Endothelial cell of umbilical vein (primary cell): Measurements from ENCODE around the gene POLE.

Experiments used
- EZH2 ChIP-seq: IDR thresholded peaks from 2 replicates; pipeline ENCODE4 v1.6.1; 2012; ENCODE audit warnings: borderline replicate concordance, low read depth, mild to moderate bottlenecking, moderate library complexity, low read length, inconsistent platforms; ENCODE audit not compliant: severe bottlenecking
- FOS ChIP-seq: IDR thresholded peaks from 2 replicates; pipeline ENCODE4 v1.6.1; 2011; ENCODE audit warnings: mild to moderate bottlenecking, low read length, moderate library complexity, borderline replicate concordance; ENCODE audit not compliant: insufficient read depth
- GATA2 ChIP-seq: IDR thresholded peaks from 2 replicates; pipeline ENCODE4 v1.7.0; 2011; ENCODE audit warnings: low read depth, mild to moderate bottlenecking, moderate library complexity, mixed read lengths, low read length; ENCODE audit not compliant: insufficient read length, insufficient read depth
- JUN ChIP-seq: IDR thresholded peaks from 2 replicates; pipeline ENCODE4 v1.6.1; 2011; ENCODE audit warnings: borderline replicate concordance, low read depth; ENCODE audit not compliant: insufficient read length, insufficient read depth
- MYC ChIP-seq: IDR thresholded peaks from one replicate; pipeline ENCODE4 v1.6.1; 2011; ENCODE audit warnings: mild to moderate bottlenecking, low read depth, low read length
- POLR2A ChIP-seq: IDR thresholded peaks from 2 replicates; pipeline ENCODE4 v1.6.1; 2012; ENCODE audit warnings: low read depth, mild to moderate bottlenecking, control low read depth, low read length
- POLR2AphosphoS5 ChIP-seq: IDR thresholded peaks from 2 replicates; pipeline ENCODE4 v1.6.1; 2012; ENCODE audit warnings: low read depth, mild to moderate bottlenecking, control low read depth, low read length, moderate library complexity; ENCODE audit not compliant: insufficient read depth
- TF ChIP-seq, protein P1 (sequence below), 2 donors: IDR thresholded peaks; 1 replicate in 1 of 2; 2 replicates in 1 of 2; pipeline ENCODE4 v1.5.1; 2011; ENCODE audit warnings: low read length in 2 of 2, mild to moderate bottlenecking in 2 of 2, moderate library complexity in 2 of 2, control low read depth in 1 of 2, inconsistent platforms in 1 of 2, low read depth in 1 of 2; ENCODE audit not compliant: insufficient read depth in 1 of 2; ENCODE audit errors: extremely low read depth in 1 of 2
- TF ChIP-seq, protein P2 (sequence below): IDR thresholded peaks from 2 replicates; pipeline ENCODE4 v1.6.1; 2011; ENCODE audit not compliant: insufficient read depth, insufficient read length

DNA sequence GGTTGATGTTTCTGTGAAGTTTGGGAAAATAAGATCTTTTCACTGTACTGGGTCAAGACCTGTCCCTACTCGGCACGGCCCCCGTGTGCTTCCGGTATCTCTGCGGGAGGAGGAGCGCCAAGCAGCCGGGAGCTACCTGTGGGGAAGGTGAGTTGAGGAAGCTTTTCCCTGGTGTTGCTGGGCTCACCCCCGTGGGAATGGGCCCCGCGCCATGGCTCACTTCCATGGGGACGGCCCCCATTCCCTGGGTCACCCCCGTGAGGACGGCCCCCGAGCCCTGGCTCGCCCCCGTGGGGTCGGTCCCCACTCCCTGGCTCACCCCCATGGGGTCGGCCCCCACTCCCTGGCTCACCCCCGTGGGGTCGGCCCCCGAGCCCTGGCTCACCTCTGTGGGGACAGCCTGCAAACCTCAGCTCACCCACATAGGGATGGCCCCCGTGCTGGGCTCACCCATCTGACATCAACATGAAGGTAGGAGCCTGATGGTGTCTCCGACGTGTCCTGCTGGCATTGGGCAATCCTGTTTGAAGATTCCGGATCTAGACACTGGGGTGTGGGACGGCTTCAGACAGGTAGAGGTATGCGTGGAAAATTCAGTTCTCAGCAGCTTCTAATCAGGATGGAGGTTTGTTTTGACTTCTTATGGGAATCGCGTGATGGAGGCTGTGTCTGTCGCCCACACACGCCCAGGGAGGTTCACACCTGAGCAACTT lies 85.8 kb downstream of the POLE start:
- TF ChIP-seq POLR2AphosphoS5 (no peak), MYC (no peak), POLR2A (no peak), EZH2 (no peak), JUN (no peak), GATA2 (no peak), FOS (no peak)
- TF ChIP-seq, protein P1, sequence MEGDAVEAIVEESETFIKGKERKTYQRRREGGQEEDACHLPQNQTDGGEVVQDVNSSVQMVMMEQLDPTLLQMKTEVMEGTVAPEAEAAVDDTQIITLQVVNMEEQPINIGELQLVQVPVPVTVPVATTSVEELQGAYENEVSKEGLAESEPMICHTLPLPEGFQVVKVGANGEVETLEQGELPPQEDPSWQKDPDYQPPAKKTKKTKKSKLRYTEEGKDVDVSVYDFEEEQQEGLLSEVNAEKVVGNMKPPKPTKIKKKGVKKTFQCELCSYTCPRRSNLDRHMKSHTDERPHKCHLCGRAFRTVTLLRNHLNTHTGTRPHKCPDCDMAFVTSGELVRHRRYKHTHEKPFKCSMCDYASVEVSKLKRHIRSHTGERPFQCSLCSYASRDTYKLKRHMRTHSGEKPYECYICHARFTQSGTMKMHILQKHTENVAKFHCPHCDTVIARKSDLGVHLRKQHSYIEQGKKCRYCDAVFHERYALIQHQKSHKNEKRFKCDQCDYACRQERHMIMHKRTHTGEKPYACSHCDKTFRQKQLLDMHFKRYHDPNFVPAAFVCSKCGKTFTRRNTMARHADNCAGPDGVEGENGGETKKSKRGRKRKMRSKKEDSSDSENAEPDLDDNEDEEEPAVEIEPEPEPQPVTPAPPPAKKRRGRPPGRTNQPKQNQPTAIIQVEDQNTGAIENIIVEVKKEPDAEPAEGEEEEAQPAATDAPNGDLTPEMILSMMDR (IDR thresholded peaks at IDR 0.05; ENCODE audit: extremely low read depth in 1 of 2, insufficient read depth in 1 of 2, low read depth in 1 of 2, low read length in 2 of 2) = no peak
- TF ChIP-seq, protein P2, sequence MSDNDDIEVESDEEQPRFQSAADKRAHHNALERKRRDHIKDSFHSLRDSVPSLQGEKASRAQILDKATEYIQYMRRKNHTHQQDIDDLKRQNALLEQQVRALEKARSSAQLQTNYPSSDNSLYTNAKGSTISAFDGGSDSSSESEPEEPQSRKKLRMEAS = no peak
